ENCODE measurements around the gene RNF123. TPM values are rescaled to one million over a fixed set of nuclear protein-coding genes. Genes with fewer than 3 reads are reported as not detected.

The RNF123 gene
- total RNA-seq, 1 experiment from 2014 or later: 46.7 TPM

DNA sequence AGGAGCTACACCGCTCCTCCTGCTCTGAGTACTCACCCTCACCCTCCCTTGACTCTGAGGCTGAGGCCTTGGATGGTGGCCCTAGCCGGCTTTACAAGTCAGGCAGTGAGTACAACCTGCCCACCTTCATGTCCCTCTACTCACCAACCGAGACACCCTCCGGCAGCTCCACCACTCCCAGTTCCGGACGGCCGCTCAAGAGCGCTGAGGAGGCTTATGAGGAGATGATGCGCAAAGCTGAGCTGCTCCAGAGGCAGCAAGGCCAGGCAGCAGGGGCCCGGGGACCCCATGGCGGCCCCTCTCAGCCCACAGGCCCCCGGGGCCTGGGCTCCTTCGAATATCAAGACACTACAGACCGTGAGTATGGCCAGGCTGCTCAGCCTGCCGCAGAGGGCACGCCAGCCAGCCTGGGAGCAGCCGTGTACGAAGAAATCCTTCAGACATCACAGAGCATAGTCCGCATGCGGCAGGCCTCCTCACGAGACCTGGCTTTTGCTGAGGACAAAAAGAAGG, 36.4 kb upstream of the RNF123 start:
- Histone ChIP-seq H3K9me2 (ENCODE audit: insufficient read depth) (no peaks in the 10 kb centered on the region), H3F3A (ENCODE audit: insufficient read depth, low read depth) (no peaks in the 10 kb centered on the region), H3K27ac (no peak overlapping the region), H3K27me3 (ENCODE audit: insufficient read depth, low read depth) (no peaks in the 10 kb centered on the region), H2AFZ (no peak overlapping the region), H3K4me1 (replicated peaks; ENCODE audit: insufficient read depth) (no peaks in the 10 kb centered on the region), H4K20me1 (ENCODE audit: insufficient read depth) (no peaks in the 10 kb centered on the region), H3K36me3 (ENCODE audit: low read depth) (no peaks in the 10 kb centered on the region), H3K4me3 (no peak overlapping the region), H3K4me2 (no peak overlapping the region), H3K9me3 (ENCODE audit: insufficient read depth, low read depth) (no peaks in the 10 kb centered on the region), H3K79me2 (ENCODE audit: low read depth) (no peaks in the 10 kb centered on the region)
- POLR2A ChIA-PET (ENCODE audit: unreplicated experiment): no interaction called here
- no peak for DNase-seq
- intact Hi-C loops (cut with micrococcal nuclease; ENCODE audit: unreplicated experiment): no loop called here
- CTCF ChIA-PET: no interaction called here
- no TSS peak for BruUV-seq (replicated peaks)
- TF ChIP-seq EZH2 (IDR thresholded peaks at IDR 0.05; ENCODE audit: low read depth): no peak
- TF ChIP-seq, protein P1, sequence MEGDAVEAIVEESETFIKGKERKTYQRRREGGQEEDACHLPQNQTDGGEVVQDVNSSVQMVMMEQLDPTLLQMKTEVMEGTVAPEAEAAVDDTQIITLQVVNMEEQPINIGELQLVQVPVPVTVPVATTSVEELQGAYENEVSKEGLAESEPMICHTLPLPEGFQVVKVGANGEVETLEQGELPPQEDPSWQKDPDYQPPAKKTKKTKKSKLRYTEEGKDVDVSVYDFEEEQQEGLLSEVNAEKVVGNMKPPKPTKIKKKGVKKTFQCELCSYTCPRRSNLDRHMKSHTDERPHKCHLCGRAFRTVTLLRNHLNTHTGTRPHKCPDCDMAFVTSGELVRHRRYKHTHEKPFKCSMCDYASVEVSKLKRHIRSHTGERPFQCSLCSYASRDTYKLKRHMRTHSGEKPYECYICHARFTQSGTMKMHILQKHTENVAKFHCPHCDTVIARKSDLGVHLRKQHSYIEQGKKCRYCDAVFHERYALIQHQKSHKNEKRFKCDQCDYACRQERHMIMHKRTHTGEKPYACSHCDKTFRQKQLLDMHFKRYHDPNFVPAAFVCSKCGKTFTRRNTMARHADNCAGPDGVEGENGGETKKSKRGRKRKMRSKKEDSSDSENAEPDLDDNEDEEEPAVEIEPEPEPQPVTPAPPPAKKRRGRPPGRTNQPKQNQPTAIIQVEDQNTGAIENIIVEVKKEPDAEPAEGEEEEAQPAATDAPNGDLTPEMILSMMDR (conservative IDR thresholded peaks at IDR 0.05): no peak

DNA sequence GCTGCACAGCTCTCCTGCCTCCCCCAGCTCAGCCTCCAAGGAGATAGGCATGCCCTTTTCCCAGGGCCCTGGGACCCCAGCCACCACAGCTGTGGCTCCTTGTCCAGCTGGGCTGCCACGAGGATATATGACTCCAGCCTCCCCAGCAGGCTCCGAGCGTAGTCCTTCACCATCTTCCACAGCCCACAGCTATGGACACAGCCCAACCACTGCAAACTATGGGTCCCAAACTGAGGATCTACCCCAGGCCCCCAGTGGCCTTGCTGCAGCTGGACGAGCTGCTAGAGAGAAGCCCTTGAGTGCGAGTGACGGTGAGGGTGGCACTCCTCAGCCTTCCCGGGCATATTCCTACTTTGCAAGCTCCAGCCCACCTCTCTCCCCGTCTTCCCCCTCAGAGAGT, 35.7 kb upstream of the RNF123 start:
- Histone ChIP-seq H3K27me3 (ENCODE audit: insufficient read depth, low read depth) (no peaks in the 10 kb centered on the region), H2AFZ (no peak overlapping the region), H3K4me2 (no peak overlapping the region), H3K4me1 (replicated peaks; ENCODE audit: insufficient read depth) (no peaks in the 10 kb centered on the region), H3F3A (ENCODE audit: insufficient read depth, low read depth) (no peaks in the 10 kb centered on the region), H3K9me2 (ENCODE audit: insufficient read depth) (no peaks in the 10 kb centered on the region), H4K20me1 (ENCODE audit: insufficient read depth) (no peaks in the 10 kb centered on the region), H3K79me2 (ENCODE audit: low read depth) (no peaks in the 10 kb centered on the region), H3K27ac (no peak overlapping the region), H3K9me3 (ENCODE audit: insufficient read depth, low read depth) (no peaks in the 10 kb centered on the region), H3K4me3 (no peak overlapping the region), H3K36me3 (ENCODE audit: low read depth) (no peaks in the 10 kb centered on the region)
- ChIA-PET POLR2A (ENCODE audit: unreplicated experiment) (no interaction called here), CTCF (no interaction called here)
- no peak for TF ChIP-seq EZH2 (IDR thresholded peaks at IDR 0.05; ENCODE audit: low read depth)
- TF ChIP-seq, protein P1 (conservative IDR thresholded peaks at IDR 0.05): no peak
- intact Hi-C loops (cut with micrococcal nuclease; ENCODE audit: unreplicated experiment): no loop called here
- BruUV-seq (replicated peaks): no TSS peak
- no peak for DNase-seq

DNA sequence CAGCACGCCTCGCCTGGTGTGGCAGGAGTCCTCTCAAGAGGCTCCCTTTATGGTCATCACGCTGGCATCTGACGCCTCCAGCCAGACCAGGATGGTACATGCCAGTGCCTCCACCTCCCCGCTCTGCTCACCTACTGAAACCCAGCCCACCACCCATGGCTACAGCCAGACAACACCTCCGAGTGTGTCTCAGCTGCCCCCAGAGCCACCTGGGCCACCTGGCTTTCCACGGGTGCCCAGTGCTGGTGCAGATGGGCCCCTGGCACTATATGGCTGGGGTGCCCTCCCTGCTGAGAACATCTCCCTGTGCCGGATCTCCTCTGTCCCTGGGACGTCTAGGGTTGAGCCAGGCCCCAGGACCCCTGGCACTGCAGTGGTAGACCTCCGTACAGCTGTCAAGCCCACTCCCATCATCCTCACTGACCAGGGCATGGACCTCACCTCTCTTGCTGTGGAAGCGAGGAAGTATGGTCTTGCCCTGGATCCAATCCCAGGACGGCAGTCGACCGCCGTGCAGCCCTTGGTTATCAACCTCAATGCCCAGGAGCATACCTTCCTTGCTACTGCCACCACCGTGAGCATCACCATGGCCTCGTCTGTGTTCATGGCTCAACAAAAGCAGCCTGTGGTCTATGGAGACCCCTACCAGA, 35.1 kb upstream of the RNF123 start:
- H3K36me3 ChIP-seq (ENCODE audit: low read depth): no peaks in the 10 kb centered on the region
- H3K9me2 ChIP-seq (ENCODE audit: insufficient read depth): no peaks in the 10 kb centered on the region
- no peak overlapping the region for H3K4me3 ChIP-seq
- POLR2A ChIA-PET (ENCODE audit: unreplicated experiment): no interaction called here
- no peaks in the 10 kb centered on the region for H4K20me1 ChIP-seq (ENCODE audit: insufficient read depth)
- no peak overlapping the region for H3K4me2 ChIP-seq
- H3K27me3 ChIP-seq (ENCODE audit: insufficient read depth, low read depth): no peaks in the 10 kb centered on the region
- H3K27ac ChIP-seq: no peak overlapping the region
- no peaks in the 10 kb centered on the region for H3F3A ChIP-seq (ENCODE audit: insufficient read depth, low read depth)
- intact Hi-C loops (cut with micrococcal nuclease; ENCODE audit: unreplicated experiment): no loop called here
- CTCF ChIA-PET: no interaction called here
- no peaks in the 10 kb centered on the region for H3K4me1 ChIP-seq (replicated peaks; ENCODE audit: insufficient read depth)
- H3K79me2 ChIP-seq (ENCODE audit: low read depth): no peaks in the 10 kb centered on the region
- no peak for DNase-seq
- H3K9me3 ChIP-seq (ENCODE audit: insufficient read depth, low read depth): no peaks in the 10 kb centered on the region
- no peak overlapping the region for H2AFZ ChIP-seq
- no TSS peak for BruUV-seq (replicated peaks)
- TF ChIP-seq EZH2 (IDR thresholded peaks at IDR 0.05; ENCODE audit: low read depth): no peak
- TF ChIP-seq, protein P1 (conservative IDR thresholded peaks at IDR 0.05): no peak
